Kidney tubule cell (primary cell): ENCODE measurements around the gene UGT1A4.
"Not testable (repeated sequence)": the region's sequence is repeated elsewhere in the genome, so short reads cannot be mapped to it uniquely, and the experiment has no call there.

Experiments used
- DNase-seq: peaks from one replicate; pipeline ENCODE4 v3.0.0-alpha.2; 2018; ENCODE audit warnings: low spot score

The UGT1A4 gene

GRCh38 chr2:233700028-233700635 lies 18.4 kb upstream of the UGT1A4 start:
- DNase-seq: peak; percentile 90

GRCh38 chr2:233700842-233701241 lies 17.7 kb upstream of the UGT1A4 start:
- DNase-seq: not testable (repeated sequence)

GRCh38 chr2:233702238-233702637 lies 16.3 kb upstream of the UGT1A4 start:
- no peak for DNase-seq

- peak; percentile 46 for DNase-seq
Observed at GRCh38 chr2:233705911-233706506, 12.5 kb upstream of the UGT1A4 start.

- DNase-seq: peak; percentile 70
Observed at GRCh38 chr2:233706720-233707119, 11.8 kb upstream of the UGT1A4 start.

- DNase-seq: no peak
Observed at GRCh38 chr2:233707940-233708644, 10.4 kb upstream of the UGT1A4 start.

GRCh38 chr2:233708942-233709341 lies 9.6 kb upstream of the UGT1A4 start:
- DNase-seq: no peak

- peak; percentile 77 for DNase-seq
Observed at GRCh38 chr2:233711312-233712008, 7.1 kb upstream of the UGT1A4 start.

GRCh38 chr2:233712611-233713261 lies 5.8 kb upstream of the UGT1A4 start, which contains the start of gene UGT1A5:
Gene UGT1A5 (plus strand): TSS chr2:233712907. CDS start chr2:233712992, 85 bp downstream.
- no peak for DNase-seq

GRCh38 chr2:233713262-233713615 lies 5.3 kb upstream of the UGT1A4 start:
- DNase-seq: no peak

GRCh38 chr2:233714121-233714520 lies 4.4 kb upstream of the UGT1A4 start:
- DNase-seq: no peak

GRCh38 chr2:233728723-233729301 lies 10.3 kb downstream of the UGT1A4 start, which contains the start of gene UGT1A3:
Gene UGT1A3 (plus strand): TSS chr2:233729042. CDS start chr2:233729127, 85 bp downstream.
- DNase-seq: no peak

GRCh38 chr2:233736868-233737653 lies 18.5 kb downstream of the UGT1A4 start:
- not testable (repeated sequence) for DNase-seq

- DNase-seq: peak; percentile 22
Observed at GRCh38 chr2:233740870-233741269, 22.3 kb downstream of the UGT1A4 start.

- no peak for DNase-seq
Observed at GRCh38 chr2:233743464-233744259, 25.1 kb downstream of the UGT1A4 start.

- DNase-seq: no peak
Observed at GRCh38 chr2:233745073-233745755, 26.7 kb downstream of the UGT1A4 start.

GRCh38 chr2:233745838-233746237 lies 27.3 kb downstream of the UGT1A4 start:
- not testable (repeated sequence) for DNase-seq

- DNase-seq: no peak
Observed at GRCh38 chr2:233746475-233747282, 28.1 kb downstream of the UGT1A4 start.

- no peak for DNase-seq
Observed at GRCh38 chr2:233747283-233747544, 28.7 kb downstream of the UGT1A4 start.
